HepG2 (cell line): ENCODE data around the gene ABCC1.

ENCODE experiments used
- POLR2A ChIP-seq, 2 experiments: IDR thresholded peaks; 2 replicates each; pipeline ENCODE4 v1.6.1; 2011; ENCODE audit warnings: low read depth in 2 of 2, low read length in 2 of 2, mild to moderate bottlenecking in 1 of 2, moderate library complexity in 1 of 2; ENCODE audit not compliant: insufficient read depth in 1 of 2
- POLR2AphosphoS2 ChIP-seq: IDR thresholded peaks from 2 replicates; pipeline ENCODE4 v1.6.1; 2011; ENCODE audit warnings: low read depth, low read length, improper control_type of control experiment
- RBM39 ChIP-seq: fragments of 200-400 bp; formaldehyde crosslinking; IDR thresholded peaks from one replicate; pipeline ENCODE4 v1.6.1; 2018; ENCODE audit warnings: antibody characterized with exemption, mild to moderate bottlenecking, low read depth, low read length; ENCODE audit not compliant: poor library complexity, severe bottlenecking
- SMARCE1 ChIP-seq: fragments of 450-650 bp; IDR thresholded peaks from 2 replicates; pipeline ENCODE4 v1.6.1; 2017; ENCODE audit warnings: borderline replicate concordance
- SRSF9 ChIP-seq: fragments of 200-400 bp; formaldehyde crosslinking; IDR thresholded peaks from 2 replicates; pipeline ENCODE4 v1.6.1; 2018; ENCODE audit warnings: borderline replicate concordance, mild to moderate bottlenecking, low read depth, low read length; ENCODE audit not compliant: insufficient read depth, poor library complexity, severe bottlenecking
- TAF1 ChIP-seq: sonication (generic); formaldehyde crosslinking; IDR thresholded peaks from 2 replicates; pipeline ENCODE4 v1.4.0; 2020; ENCODE audit warnings: missing genetic modification reagents
- TARDBP ChIP-seq: sonication (generic); formaldehyde crosslinking; IDR thresholded peaks from 2 replicates; pipeline ENCODE4 v1.8.0; 2022; ENCODE audit warnings: mild to moderate bottlenecking, missing genetic modification reagents
- ZNF713 ChIP-seq: sonication (generic); formaldehyde crosslinking; IDR thresholded peaks from 2 replicates; pipeline ENCODE4 v1.4.0; 2020; ENCODE audit warnings: mild to moderate bottlenecking, missing genetic modification reagents
- TF ChIP-seq, protein P1 (sequence below): sonication (generic); formaldehyde crosslinking; IDR thresholded peaks from 2 replicates; pipeline ENCODE4 v1.5.0; 2020; ENCODE audit warnings: mild to moderate bottlenecking, missing genetic modification reagents, moderate library complexity
- TF ChIP-seq, protein P2 (sequence below): sonication (generic); formaldehyde crosslinking; IDR thresholded peaks from 2 replicates; pipeline ENCODE4 v1.5.0; 2020; ENCODE audit warnings: missing genetic modification reagents

DNA sequence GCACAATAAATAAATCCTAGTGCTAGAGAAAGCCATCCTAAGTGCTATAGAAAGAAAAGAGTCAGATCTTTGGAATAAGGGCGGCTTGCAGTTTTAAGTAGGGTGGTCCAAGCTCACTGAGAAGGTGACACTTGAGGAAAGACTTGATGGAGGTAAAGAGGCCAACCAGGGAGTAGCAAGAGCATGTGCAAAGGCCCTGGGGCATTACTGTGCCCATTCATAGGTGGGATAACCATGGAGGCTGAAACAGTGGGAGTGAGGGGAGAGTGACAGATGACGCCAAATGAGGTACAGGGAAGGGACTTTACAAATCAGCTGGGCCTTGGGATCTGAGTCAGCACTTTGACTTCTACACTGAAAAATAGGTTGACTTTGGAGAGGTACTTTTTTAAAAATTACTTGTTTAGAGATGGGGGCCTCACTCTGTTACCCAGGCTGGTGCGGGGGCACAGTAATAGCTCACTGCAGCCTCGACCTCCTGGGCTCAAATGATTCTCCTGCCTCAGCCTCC is 115.5 kb downstream of the ABCC1 start:
- TF ChIP-seq ZNF713 (no peak), TARDBP (CRISPR knock-in tag) (no peak), SRSF9 (no peak), POLR2A (IDR thresholded peaks at IDR 0.05; ENCODE audit: insufficient read depth in 1 of 2, low read depth in 2 of 2, low read length in 2 of 2) (no peak), TAF1 (CRISPR knock-in tag) (no peak), SMARCE1 (no peak), POLR2AphosphoS2 (no peak), RBM39 (no peak)
- TF ChIP-seq, protein P1, sequence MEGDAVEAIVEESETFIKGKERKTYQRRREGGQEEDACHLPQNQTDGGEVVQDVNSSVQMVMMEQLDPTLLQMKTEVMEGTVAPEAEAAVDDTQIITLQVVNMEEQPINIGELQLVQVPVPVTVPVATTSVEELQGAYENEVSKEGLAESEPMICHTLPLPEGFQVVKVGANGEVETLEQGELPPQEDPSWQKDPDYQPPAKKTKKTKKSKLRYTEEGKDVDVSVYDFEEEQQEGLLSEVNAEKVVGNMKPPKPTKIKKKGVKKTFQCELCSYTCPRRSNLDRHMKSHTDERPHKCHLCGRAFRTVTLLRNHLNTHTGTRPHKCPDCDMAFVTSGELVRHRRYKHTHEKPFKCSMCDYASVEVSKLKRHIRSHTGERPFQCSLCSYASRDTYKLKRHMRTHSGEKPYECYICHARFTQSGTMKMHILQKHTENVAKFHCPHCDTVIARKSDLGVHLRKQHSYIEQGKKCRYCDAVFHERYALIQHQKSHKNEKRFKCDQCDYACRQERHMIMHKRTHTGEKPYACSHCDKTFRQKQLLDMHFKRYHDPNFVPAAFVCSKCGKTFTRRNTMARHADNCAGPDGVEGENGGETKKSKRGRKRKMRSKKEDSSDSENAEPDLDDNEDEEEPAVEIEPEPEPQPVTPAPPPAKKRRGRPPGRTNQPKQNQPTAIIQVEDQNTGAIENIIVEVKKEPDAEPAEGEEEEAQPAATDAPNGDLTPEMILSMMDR (CRISPR knock-in tag) = no peak
- TF ChIP-seq, protein P2, sequence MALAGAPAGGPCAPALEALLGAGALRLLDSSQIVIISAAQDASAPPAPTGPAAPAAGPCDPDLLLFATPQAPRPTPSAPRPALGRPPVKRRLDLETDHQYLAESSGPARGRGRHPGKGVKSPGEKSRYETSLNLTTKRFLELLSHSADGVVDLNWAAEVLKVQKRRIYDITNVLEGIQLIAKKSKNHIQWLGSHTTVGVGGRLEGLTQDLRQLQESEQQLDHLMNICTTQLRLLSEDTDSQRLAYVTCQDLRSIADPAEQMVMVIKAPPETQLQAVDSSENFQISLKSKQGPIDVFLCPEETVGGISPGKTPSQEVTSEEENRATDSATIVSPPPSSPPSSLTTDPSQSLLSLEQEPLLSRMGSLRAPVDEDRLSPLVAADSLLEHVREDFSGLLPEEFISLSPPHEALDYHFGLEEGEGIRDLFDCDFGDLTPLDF (CRISPR knock-in tag) = no peak
